CD4-positive, alpha-beta T cell (primary cell): ENCODE results near the gene ONECUT3. TPM values are rescaled to one million over a fixed set of nuclear protein-coding genes. Genes with fewer than 3 reads are reported as not detected.
"Not testable (repeated sequence)": the region's sequence is repeated elsewhere in the genome, so short reads cannot be mapped to it uniquely, and the experiment has no call there.

Experiments used
- ATAC-seq: fragments of 200-7000 bp; cut with Tn5 transposase; one replicate; pipeline ENCODE4 v1.10.0; 2022; ENCODE audit warnings: mild to moderate bottlenecking; ENCODE audit not compliant: poor library complexity
- CTCF ChIA-PET: fragments of 350-600 bp; sonication (Branson Sonifier 250); formaldehyde crosslinking; loops from one replicate; lab custom pipeline; 2021; ENCODE audit warnings: antibody characterized with exemption, inconsistent platforms; lab: Charles Lee
- POLR2A ChIA-PET: fragments of 350-600 bp; sonication (Branson Sonifier 250); formaldehyde crosslinking; loops from one replicate; lab custom pipeline; 2021; ENCODE audit warnings: antibody characterized with exemption, inconsistent platforms; lab: Charles Lee
- DNase-seq, 14 experiments: peaks; one replicate each; pipeline ENCODE4 v3.0.0-alpha.2; 2013 to 2020; ENCODE audit warnings: mixed read lengths in 2 of 14
- H3K27ac ChIP-seq, 2 donors: one replicate each; pipeline versions ENCODE4 v1.5.1 to v1.7.0; 2013; ENCODE audit warnings: low read length in 2 of 2, low read depth in 1 of 2, mild to moderate bottlenecking in 1 of 2
- H3K27me3 ChIP-seq, 2 experiments: 1 replicate in 1 of 2; 2 replicates in 1 of 2; pipeline versions ENCODE4 v1.6.1 to v1.7.0; 2013; ENCODE audit warnings: low read length in 2 of 2, control low read depth in 1 of 2, mild to moderate bottlenecking in 1 of 2, moderate library complexity in 1 of 2; ENCODE audit not compliant: insufficient read depth in 2 of 2, control insufficient read depth in 1 of 2
- H3K36me3 ChIP-seq: one replicate; pipeline ENCODE4 v1.6.1; 2013; ENCODE audit warnings: low read length, control low read depth; ENCODE audit not compliant: insufficient read depth
- H3K4me1 ChIP-seq: one replicate; pipeline ENCODE4 v1.6.1; 2013; ENCODE audit warnings: low read length, control low read depth; ENCODE audit not compliant: insufficient read depth
- H3K4me3 ChIP-seq: one replicate; pipeline ENCODE4 v1.5.1; 2013; ENCODE audit warnings: mild to moderate bottlenecking, low read length, moderate library complexity
- H3K9me3 ChIP-seq, 2 experiments: 1 replicate in 1 of 2; 2 replicates in 1 of 2; pipeline versions ENCODE4 v1.6.1 to v1.7.0; 2013; ENCODE audit warnings: low read length in 2 of 2, mild to moderate bottlenecking in 2 of 2, control low read depth in 1 of 2, moderate library complexity in 1 of 2; ENCODE audit not compliant: control insufficient read depth in 1 of 2, insufficient read depth in 1 of 2
- H3K27ac Mint-ChIP-seq: one replicate; pipeline ENCODE4 v1.8.0; 2020; ENCODE audit warnings: mixed read lengths
- H3K27me3 Mint-ChIP-seq: one replicate; pipeline ENCODE4 v1.8.0; 2021; ENCODE audit warnings: mixed read lengths
- H3K36me3 Mint-ChIP-seq: one replicate; pipeline ENCODE4 v1.8.0; 2021; ENCODE audit warnings: low read depth, mixed read lengths
- H3K4me1 Mint-ChIP-seq: one replicate; pipeline ENCODE4 v1.8.0; 2021; ENCODE audit warnings: low read depth, mixed read lengths
- H3K4me3 Mint-ChIP-seq: one replicate; pipeline ENCODE4 v1.8.0; 2020; ENCODE audit warnings: mild to moderate bottlenecking, mixed read lengths
- H3K9me3 Mint-ChIP-seq: one replicate; pipeline ENCODE4 v1.8.0; 2020; ENCODE audit warnings: mixed read lengths
- CTCF ChIP-seq: fragments of 200-600 bp; IDR thresholded peaks from one replicate; pipeline ENCODE4 v1.8.0; 2022; ENCODE audit warnings: antibody characterized with exemption, mild to moderate bottlenecking
- intact Hi-C, 2 experiments: fragments of 100-400 bp; cut with DNase I in 1 of 2; cut with micrococcal nuclease in 1 of 2; formaldehyde crosslinking; loops; one replicate each; pipeline versions ENCODE4 v1.15.1 to v1.9.0; 2023 to 2025; cut with DNase I, micrococcal nuclease
- polyA plus RNA-seq, 2 donors: library from polyadenylated mRNA; unstranded; fragments of 120-200 nt; gene quantifications; one replicate each; pipeline ENCODE4 v1.2.1, GENCODE V29; 2013
- total RNA-seq, 174 experiments: library from RNA in 2 of 174; stranded (reverse) in 2 of 174; gene quantifications; one replicate each; pipeline ENCODE4 v1.2.3 and lab custom pipeline; 2021 to 2026

ONECUT3 gene
- total RNA-seq (not detected), total RNA-seq (lab: John Stamatoyannopoulos, UW) (0 to 0.36 (median 0) reads per million in 172 experiments)
- polyA plus RNA-seq (2013, experiment 1 of 2): not detected
- polyA plus RNA-seq (2013, experiment 2 of 2): not detected

- Histone ChIP-seq H3K9me3 (peaks cover 0 to 53% of the 10 kb centered on the region in 2 experiments), H3K27ac (no peak within 1 kb of the TSS), H3K27me3 (peaks cover 70 to 80% of the 10 kb centered on the region in 2 experiments), H3K4me1 (peaks cover 52% of the 10 kb centered on the region), H3K36me3 (no peaks in the 10 kb centered on the region), H3K4me3 (no peak within 1 kb of the TSS)
- Mint-ChIP-seq H3K9me3 (no peaks in the 10 kb centered on the region), H3K4me1 (peaks cover 6% of the 10 kb centered on the region), H3K27me3 (peaks cover 54% of the 10 kb centered on the region), H3K27ac (no peak within 1 kb of the TSS), H3K36me3 (no peaks in the 10 kb centered on the region), H3K4me3 (no peak within 1 kb of the TSS)
- POLR2A ChIA-PET: no interaction called here
- intact Hi-C loops: no loop called here
- ATAC-seq (no peak), DNase-seq (no peak)
- no peak for TF ChIP-seq CTCF
- CTCF ChIA-PET: no interaction called here
Observed at GRCh38 chr19:1752757-1753728, at the start of gene ONECUT3. ONECUT3 (plus strand) TSS chr19:1753506; CDS start chr19:1753663, 157 bp downstream.

GRCh38 chr19:1704339-1704738, 49.0 kb upstream of the ONECUT3 start:
- intact Hi-C loops: no loop called here
- POLR2A ChIA-PET: no interaction called here
- peaks cover 9% of the 10 kb centered on the region for H3K4me1 Mint-ChIP-seq
- H3K4me1 ChIP-seq: peaks cover 6% of the 10 kb centered on the region
- H3K36me3 ChIP-seq: no peaks in the 10 kb centered on the region
- no peak overlapping the region for H3K27ac Mint-ChIP-seq
- H3K36me3 Mint-ChIP-seq: no peaks in the 10 kb centered on the region
- no peak for TF ChIP-seq CTCF
- H3K9me3 ChIP-seq: peaks cover 0 to 24% of the 10 kb centered on the region in 2 experiments
- H3K27me3 ChIP-seq: peaks cover 26 to 29% of the 10 kb centered on the region in 2 experiments
- DNase-seq (no peak), ATAC-seq (no peak)
- H3K27ac ChIP-seq: no peak overlapping the region
- H3K9me3 Mint-ChIP-seq: no peaks in the 10 kb centered on the region
- CTCF ChIA-PET: no interaction called here
- no peak overlapping the region for H3K4me3 Mint-ChIP-seq
- peaks cover 50% of the 10 kb centered on the region for H3K27me3 Mint-ChIP-seq
- no peak overlapping the region for H3K4me3 ChIP-seq

GRCh38 chr19:1705367-1705766, 47.9 kb upstream of the ONECUT3 start:
- no peak overlapping the region for H3K4me3 ChIP-seq
- peaks cover 6% of the 10 kb centered on the region for H3K4me1 ChIP-seq
- no peak overlapping the region for H3K4me3 Mint-ChIP-seq
- no peak for ATAC-seq
- CTCF ChIA-PET: no interaction called here
- peaks cover 48% of the 10 kb centered on the region for H3K27me3 Mint-ChIP-seq
- H3K27ac Mint-ChIP-seq: no peak overlapping the region
- intact Hi-C loops: no loop called here
- POLR2A ChIA-PET: no interaction called here
- no peak overlapping the region for H3K27ac ChIP-seq
- peaks cover 18 to 20% of the 10 kb centered on the region in 2 experiments for H3K27me3 ChIP-seq
- H3K9me3 Mint-ChIP-seq: no peaks in the 10 kb centered on the region
- H3K36me3 ChIP-seq: no peaks in the 10 kb centered on the region
- H3K9me3 ChIP-seq: peaks cover 0 to 24% of the 10 kb centered on the region in 2 experiments
- no peak for DNase-seq
- TF ChIP-seq CTCF: no peak
- no peaks in the 10 kb centered on the region for H3K36me3 Mint-ChIP-seq
- H3K4me1 Mint-ChIP-seq: peaks cover 9% of the 10 kb centered on the region

GRCh38 chr19:1706646-1707045, 46.7 kb upstream of the ONECUT3 start:
- H3K36me3 Mint-ChIP-seq, H3K27me3 ChIP-seq, POLR2A ChIA-PET, H3K9me3 Mint-ChIP-seq, DNase-seq, H3K27ac Mint-ChIP-seq, H3K36me3 ChIP-seq, H3K4me1 ChIP-seq, H3K4me1 Mint-ChIP-seq, intact Hi-C loops, H3K4me3 ChIP-seq, H3K4me3 Mint-ChIP-seq, ATAC-seq, H3K27ac ChIP-seq, CTCF ChIA-PET: not testable (repeated sequence)
- peaks cover 0 to 18% of the 10 kb centered on the region in 2 experiments for H3K9me3 ChIP-seq
- peaks cover 35% of the 10 kb centered on the region for H3K27me3 Mint-ChIP-seq
